ENCODE results near the gene GMPPA. TPM values are rescaled to one million over a fixed set of nuclear protein-coding genes. Genes with fewer than 3 reads are reported as not detected.

Gene GMPPA
- total RNA-seq, 3 donors from 2014 or later: 15.7 to 33.4 (median 29.7) TPM

- intact Hi-C loops (cut with DNase I; ENCODE audit: low total_unique reads): no loop called here
- Histone ChIP-seq H3K27ac (no peak overlapping the region), H3K27me3 (no peaks in the 10 kb centered on the region), H3K4me3 (no peak overlapping the region), H3K36me3 (no peaks in the 10 kb centered on the region), H3K9me3 (no peaks in the 10 kb centered on the region), H3K4me1 (peaks cover 5% of the 10 kb centered on the region in 2 donors)
- TF ChIP-seq POLR2A (IDR thresholded peaks at IDR 0.05) (no peak), CTCF (IDR thresholded peaks at IDR 0.05) (no peak), POLR2AphosphoS5 (IDR thresholded peaks at IDR 0.05) (no peak)
- no peak for DNase-seq (ENCODE audit: low spot score in 2 of 2)
These were observed 57.7 kb downstream of the GMPPA start for GRCh38 chr2:219556413-219556812.

Other genes starting within 250 kb of the GMPPA start
- gene TUBA4B, start 245.6 kb upstream of the GMPPA start, total RNA-seq: under 1 TPM in 1 of 3 donors, not detected in 2; 0.16 TPM
- gene TUBA4A, start 245.0 kb upstream of the GMPPA start, total RNA-seq: 10 to 100 TPM in 2 of 3 donors, 1 to 10 TPM in 1; 5.4 to 73.3 (median 48.8) TPM
- 10 to 100 TPM; 49.9 to 88.3 (median 59.0) TPM for gene DNAJB2, start 219.5 kb upstream of the GMPPA start, total RNA-seq
- gene PTPRN, start 189.5 kb upstream of the GMPPA start, total RNA-seq: under 1 TPM in 2 of 3 donors, not detected in 1; 0.33 to 0.44 TPM
- not detected for gene RESP18, start 166.1 kb upstream of the GMPPA start, total RNA-seq
- gene DNPEP, start 111.0 kb upstream of the GMPPA start, total RNA-seq: 10 to 100 TPM; 49.8 to 81.9 (median 79.0) TPM
- gene DES, start 80.5 kb upstream of the GMPPA start, total RNA-seq: 10 to 100 TPM; 17.1 to 29.6 (median 29.5) TPM
- gene SPEG, start 64.0 kb upstream of the GMPPA start, total RNA-seq: 10 to 100 TPM in 2 of 3 donors, under 1 TPM in 1; 0.32 to 36.6 (median 21.0) TPM
- gene ASIC4, start 15.6 kb downstream of the GMPPA start, total RNA-seq: under 1 TPM in 1 of 3 donors, not detected in 2; 0.44 TPM
- gene CHPF, start 44.9 kb downstream of the GMPPA start, total RNA-seq: 10 to 100 TPM; 46.5 to 58.9 (median 49.0) TPM
- gene TMEM198, start 45.1 kb downstream of the GMPPA start, total RNA-seq: 1 to 10 TPM; 1.6 to 1.9 (median 1.8) TPM
- gene OBSL1, start 72.6 kb downstream of the GMPPA start, total RNA-seq: 10 to 100 TPM; 69.2 to 91.9 (median 73.1) TPM
- under 1 TPM in 2 of 3 donors, not detected in 1; 0.64 to 0.73 TPM for gene INHA, start 73.4 kb downstream of the GMPPA start, total RNA-seq
- 10 to 100 TPM; 11.2 to 16.7 (median 15.7) TPM for gene STK11IP, start 99.0 kb downstream of the GMPPA start, total RNA-seq
- 1 to 10 TPM; 2.1 to 4.7 (median 4.6) TPM for gene SLC4A3, start 128.7 kb downstream of the GMPPA start, total RNA-seq